ENCODE results near the gene SUCNR1.

GRCh38 chr3:151859905-151860304 is 13.5 kb upstream of the SUCNR1 start:
- TF ChIP-seq POLR2AphosphoS5 (IDR thresholded peaks at IDR 0.05) (no peak), POLR2A (IDR thresholded peaks at IDR 0.05) (no peak), CTCF (IDR thresholded peaks at IDR 0.05) (no peak), EP300 (IDR thresholded peaks at IDR 0.05; ENCODE audit: low read depth) (no peak)
